Measurements from ENCODE around the gene SAMD5. TPM values are rescaled to one million over a fixed set of nuclear protein-coding genes. Genes with fewer than 3 reads are reported as not detected.

SAMD5 gene
- total and polyA plus RNA-seq, 9 of the 15 experiments (the other 6 are each of a cell fraction or from before 2014, with no cell fraction given) = 0.15 to 0.91 (median 0.55) TPM

DNA sequence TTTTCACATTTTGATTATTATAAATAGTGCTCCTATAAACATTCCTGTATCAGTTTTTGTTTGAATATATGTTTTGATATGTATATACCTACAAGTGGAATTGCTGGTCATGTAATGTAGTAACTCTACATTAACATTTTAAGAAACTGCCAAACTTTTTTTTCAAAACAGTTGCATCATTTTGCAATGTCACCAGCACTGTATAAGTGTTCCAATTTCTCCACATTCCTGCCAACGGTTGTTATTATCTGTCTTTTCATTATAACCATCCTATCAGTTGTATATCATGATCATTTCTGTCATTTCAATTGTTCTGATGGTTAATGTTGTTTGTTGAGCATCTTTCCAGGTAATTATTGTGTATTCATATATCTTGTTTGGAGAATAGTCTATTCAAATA, 44.8 kb upstream of the SAMD5 start:
- CTCF ChIA-PET (ENCODE audit: low intra/inter-chr PET ratio) = no interaction called here
- Histone ChIP-seq H2AFZ (ENCODE audit: low read depth, low read length) (no peak overlapping the region), H3K9ac (ENCODE audit: insufficient read depth in 1 of 2, low read depth in 2 of 2, low read length in 2 of 2) (no peak overlapping the region), H4K20me1 (replicated peaks; ENCODE audit: control insufficient read depth, insufficient read depth, low read length) (no peaks in the 10 kb centered on the region), H3K79me2 (ENCODE audit: control insufficient read depth, insufficient read depth, low read length) (no peaks in the 10 kb centered on the region), H3K27me3 (ENCODE audit: control insufficient read depth in 2 of 2, insufficient read depth in 2 of 2, low read length in 2 of 2) (no peaks in the 10 kb centered on the region), H3K4me2 (ENCODE audit: insufficient read depth, low read length) (no peak overlapping the region), H3K4me3 (no peak overlapping the region), H3K4me1 (replicated peaks in 1 of 2; ENCODE audit: control insufficient read depth in 2 of 2, insufficient read depth in 2 of 2, low read length in 2 of 2) (no peaks in the 10 kb centered on the region), H3K36me3 (ENCODE audit: control insufficient read depth, insufficient read depth, low read length) (no peaks in the 10 kb centered on the region), H3K9me3 (replicated peaks; ENCODE audit: control insufficient read depth, insufficient read depth, low read depth, low read length) (no peaks in the 10 kb centered on the region), H3K27ac (ENCODE audit: extremely low read depth, low read depth, low read length) (no peak overlapping the region), H3K9me1 (ENCODE audit: control insufficient read depth, insufficient read depth, low read length) (no peaks in the 10 kb centered on the region)
- FAIRE-seq = no peak
- no TSS peak for BruUV-seq (replicated peaks)
- no peak; the same call in 2 of the 3 replicates for ATAC-seq
- 9% methylated on average over 1 of the region's 1 CpG for WGBS (ENCODE audit: insufficient coverage, low coverage, missing lambda C conversion rate)
- POLR2A ChIA-PET = no interaction called here
- intact Hi-C loops (cut with micrococcal nuclease) = no loop called here
- in situ Hi-C loops (cut with MboI) = no loop called here
- no peak for DNase-seq (ENCODE audit: extremely low read depth in 1 of 4, low spot score in 3 of 4)
- TF ChIP-seq, protein P1, sequence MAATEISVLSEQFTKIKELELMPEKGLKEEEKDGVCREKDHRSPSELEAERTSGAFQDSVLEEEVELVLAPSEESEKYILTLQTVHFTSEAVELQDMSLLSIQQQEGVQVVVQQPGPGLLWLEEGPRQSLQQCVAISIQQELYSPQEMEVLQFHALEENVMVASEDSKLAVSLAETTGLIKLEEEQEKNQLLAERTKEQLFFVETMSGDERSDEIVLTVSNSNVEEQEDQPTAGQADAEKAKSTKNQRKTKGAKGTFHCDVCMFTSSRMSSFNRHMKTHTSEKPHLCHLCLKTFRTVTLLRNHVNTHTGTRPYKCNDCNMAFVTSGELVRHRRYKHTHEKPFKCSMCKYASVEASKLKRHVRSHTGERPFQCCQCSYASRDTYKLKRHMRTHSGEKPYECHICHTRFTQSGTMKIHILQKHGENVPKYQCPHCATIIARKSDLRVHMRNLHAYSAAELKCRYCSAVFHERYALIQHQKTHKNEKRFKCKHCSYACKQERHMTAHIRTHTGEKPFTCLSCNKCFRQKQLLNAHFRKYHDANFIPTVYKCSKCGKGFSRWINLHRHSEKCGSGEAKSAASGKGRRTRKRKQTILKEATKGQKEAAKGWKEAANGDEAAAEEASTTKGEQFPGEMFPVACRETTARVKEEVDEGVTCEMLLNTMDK (IDR thresholded peaks at IDR 0.05; ENCODE audit: borderline replicate concordance, insufficient read depth, low read depth, low read length, poor library complexity, severe bottlenecking) = no peak
- TF ChIP-seq CHCHD3 (CRISPR knock-in tag; IDR thresholded peaks at IDR 0.05) (no peak), SMARCC2 (IDR thresholded peaks at IDR 0.05; ENCODE audit: low read depth) (no peak), ZNF263 (CRISPR knock-in tag; IDR thresholded peaks at IDR 0.05; ENCODE audit: borderline replicate concordance) (no peak), RFX7 (CRISPR knock-in tag; IDR thresholded peaks at IDR 0.05) (no peak), ZNF696 (CRISPR knock-in tag; conservative IDR thresholded peaks at IDR 0.05) (no peak), CEBPB (tag; IDR thresholded peaks at IDR 0.05) (peak; percentile 38; the same call in 1 of the 2 replicates), MEIS2 (IDR thresholded peaks at IDR 0.05; ENCODE audit: partially characterized antibody) (peak; percentile 5), ZNF347 (CRISPR knock-in tag; IDR thresholded peaks at IDR 0.05; ENCODE audit: low read depth) (no peak), ZNF79 (CRISPR knock-in tag; IDR thresholded peaks at IDR 0.05; ENCODE audit: low read depth) (no peak), TRIM24 (IDR thresholded peaks at IDR 0.05) (peak; percentile 53 to 75; a peak in 2 of 4 replicates), SOX6 (IDR thresholded peaks at IDR 0.05) (peak; percentile 63; the same call in 1 of the 2 replicates), ESRRB (CRISPR knock-in tag; IDR thresholded peaks at IDR 0.05; ENCODE audit: borderline replicate concordance) (no peak)
- TF ChIP-seq, protein P2, sequence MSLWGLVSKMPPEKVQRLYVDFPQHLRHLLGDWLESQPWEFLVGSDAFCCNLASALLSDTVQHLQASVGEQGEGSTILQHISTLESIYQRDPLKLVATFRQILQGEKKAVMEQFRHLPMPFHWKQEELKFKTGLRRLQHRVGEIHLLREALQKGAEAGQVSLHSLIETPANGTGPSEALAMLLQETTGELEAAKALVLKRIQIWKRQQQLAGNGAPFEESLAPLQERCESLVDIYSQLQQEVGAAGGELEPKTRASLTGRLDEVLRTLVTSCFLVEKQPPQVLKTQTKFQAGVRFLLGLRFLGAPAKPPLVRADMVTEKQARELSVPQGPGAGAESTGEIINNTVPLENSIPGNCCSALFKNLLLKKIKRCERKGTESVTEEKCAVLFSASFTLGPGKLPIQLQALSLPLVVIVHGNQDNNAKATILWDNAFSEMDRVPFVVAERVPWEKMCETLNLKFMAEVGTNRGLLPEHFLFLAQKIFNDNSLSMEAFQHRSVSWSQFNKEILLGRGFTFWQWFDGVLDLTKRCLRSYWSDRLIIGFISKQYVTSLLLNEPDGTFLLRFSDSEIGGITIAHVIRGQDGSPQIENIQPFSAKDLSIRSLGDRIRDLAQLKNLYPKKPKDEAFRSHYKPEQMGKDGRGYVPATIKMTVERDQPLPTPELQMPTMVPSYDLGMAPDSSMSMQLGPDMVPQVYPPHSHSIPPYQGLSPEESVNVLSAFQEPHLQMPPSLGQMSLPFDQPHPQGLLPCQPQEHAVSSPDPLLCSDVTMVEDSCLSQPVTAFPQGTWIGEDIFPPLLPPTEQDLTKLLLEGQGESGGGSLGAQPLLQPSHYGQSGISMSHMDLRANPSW (CRISPR knock-in tag; IDR thresholded peaks at IDR 0.05) = no peak
- TF ChIP-seq, protein P3, sequence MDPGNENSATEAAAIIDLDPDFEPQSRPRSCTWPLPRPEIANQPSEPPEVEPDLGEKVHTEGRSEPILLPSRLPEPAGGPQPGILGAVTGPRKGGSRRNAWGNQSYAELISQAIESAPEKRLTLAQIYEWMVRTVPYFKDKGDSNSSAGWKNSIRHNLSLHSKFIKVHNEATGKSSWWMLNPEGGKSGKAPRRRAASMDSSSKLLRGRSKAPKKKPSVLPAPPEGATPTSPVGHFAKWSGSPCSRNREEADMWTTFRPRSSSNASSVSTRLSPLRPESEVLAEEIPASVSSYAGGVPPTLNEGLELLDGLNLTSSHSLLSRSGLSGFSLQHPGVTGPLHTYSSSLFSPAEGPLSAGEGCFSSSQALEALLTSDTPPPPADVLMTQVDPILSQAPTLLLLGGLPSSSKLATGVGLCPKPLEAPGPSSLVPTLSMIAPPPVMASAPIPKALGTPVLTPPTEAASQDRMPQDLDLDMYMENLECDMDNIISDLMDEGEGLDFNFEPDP (CRISPR knock-in tag; IDR thresholded peaks at IDR 0.05) = no peak
- TF ChIP-seq, protein P4, sequence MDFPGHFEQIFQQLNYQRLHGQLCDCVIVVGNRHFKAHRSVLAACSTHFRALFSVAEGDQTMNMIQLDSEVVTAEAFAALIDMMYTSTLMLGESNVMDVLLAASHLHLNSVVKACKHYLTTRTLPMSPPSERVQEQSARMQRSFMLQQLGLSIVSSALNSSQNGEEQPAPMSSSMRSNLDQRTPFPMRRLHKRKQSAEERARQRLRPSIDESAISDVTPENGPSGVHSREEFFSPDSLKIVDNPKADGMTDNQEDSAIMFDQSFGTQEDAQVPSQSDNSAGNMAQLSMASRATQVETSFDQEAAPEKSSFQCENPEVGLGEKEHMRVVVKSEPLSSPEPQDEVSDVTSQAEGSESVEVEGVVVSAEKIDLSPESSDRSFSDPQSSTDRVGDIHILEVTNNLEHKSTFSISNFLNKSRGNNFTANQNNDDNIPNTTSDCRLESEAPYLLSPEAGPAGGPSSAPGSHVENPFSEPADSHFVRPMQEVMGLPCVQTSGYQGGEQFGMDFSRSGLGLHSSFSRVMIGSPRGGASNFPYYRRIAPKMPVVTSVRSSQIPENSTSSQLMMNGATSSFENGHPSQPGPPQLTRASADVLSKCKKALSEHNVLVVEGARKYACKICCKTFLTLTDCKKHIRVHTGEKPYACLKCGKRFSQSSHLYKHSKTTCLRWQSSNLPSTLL (IDR thresholded peaks at IDR 0.05) = no peak

Measured in K562 (cell line).